Right lobe of liver (tissue), 6 donors: ENCODE results near the gene SPATA46. TPM values are rescaled to one million over a fixed set of nuclear protein-coding genes. Genes with fewer than 3 reads are reported as not detected.

Source experiments
- ATAC-seq, 4 donors: fragments of 200-7000 bp; cut with Tn5 transposase; one replicate each; pipeline ENCODE4 v1.9.1; 2020; ENCODE audit warnings: mild to moderate bottlenecking in 4 of 4, moderate library complexity in 4 of 4
- DNase-seq, 3 donors: peaks; one replicate each; pipeline ENCODE4 v3.0.0-alpha.2; 2020
- H3K27ac ChIP-seq, 3 donors: fragments of 200-600 bp; one replicate each; pipeline ENCODE4 v1.8.0; 2022
- H3K27me3 ChIP-seq, 2 donors: fragments of 200-600 bp; one replicate each; pipeline ENCODE4 v1.8.0; 2022
- H3K36me3 ChIP-seq, 4 donors: fragments of 200-600 bp; sonication (generic) in 1 of 4; one replicate each; pipeline versions ENCODE4 v1.5.1 to v1.8.0; 2017 to 2022; ENCODE audit warnings: control low read depth in 1 of 4
- H3K4me1 ChIP-seq, 4 donors: fragments of 200-600 bp; sonication (generic) in 1 of 4; one replicate each; pipeline versions ENCODE4 v1.5.1 to v1.8.0; 2017 to 2022; ENCODE audit warnings: control low read depth in 1 of 4
- H3K4me3 ChIP-seq, 3 donors: fragments of 200-600 bp; one replicate each; pipeline ENCODE4 v1.8.0; 2022
- H3K9me3 ChIP-seq, 4 donors: fragments of 200-600 bp; sonication (generic) in 1 of 4; one replicate each; pipeline versions ENCODE4 v1.5.1 to v1.8.0; 2017 to 2022; ENCODE audit warnings: control low read depth in 1 of 4
- POLR2A ChIP-seq: fragments of 450-650 bp; IDR thresholded peaks from one replicate; pipeline ENCODE4 v1.6.1; 2017; ENCODE audit warnings: antibody characterized with exemption, mild to moderate bottlenecking
- WGBS: methylation state at CpG from one replicate; pipeline ENCODE4 v1.1.6; 2018; ENCODE audit warnings: low coverage, low lambda C conversion rate; ENCODE audit not compliant: insufficient coverage; ENCODE audit errors: missing lambda C conversion rate; 5-methylcytosine and 5-hydroxymethylcytosine counted together
- intact Hi-C, 2 donors: fragments of 100-400 bp; cut with DNase I; formaldehyde crosslinking; loops; one replicate each; pipeline versions ENCODE4 v1.11.2 to v1.14.1; 2022
- total RNA-seq, 6 experiments: library from RNA; depleted of rRNA in 2 of 6; stranded (reverse); fragments of >200 nt in 2 of 6; fragmentation: NEBNext Ultra II Directional in 3 of 6; extraction: Animal tissue kit (Norgen Biotek cat#: 25700) in 3 of 6; gene quantifications; one replicate each; pipeline versions ENCODE4 v1.1.0 to v1.2.4, GENCODE V29; 2016 to 2023
- TF ChIP-seq, protein P1 (sequence below), 4 donors: fragments of 200-600 bp in 3 of 4; fragments of 450-650 bp in 1 of 4; IDR thresholded peaks; one replicate each; pipeline versions ENCODE4 v1.5.1 to v1.8.0; 2016 to 2022; ENCODE audit warnings: antibody characterized with exemption in 4 of 4, mild to moderate bottlenecking in 2 of 4
- donor health status: DM: no; HTN: yes; CAD: no.
- donor health status: DM: no; HTN: no; CAD: no.
- donor health status: DM: no; HTN: no; CAD: no.
- donor health status: DM: no; HTN: yes; CAD: no.
- donor health status: DM: no; HTN: yes; CAD: no.

SPATA46 gene
- total RNA-seq, 6 experiments from 2014 or later = not detected

DNA sequence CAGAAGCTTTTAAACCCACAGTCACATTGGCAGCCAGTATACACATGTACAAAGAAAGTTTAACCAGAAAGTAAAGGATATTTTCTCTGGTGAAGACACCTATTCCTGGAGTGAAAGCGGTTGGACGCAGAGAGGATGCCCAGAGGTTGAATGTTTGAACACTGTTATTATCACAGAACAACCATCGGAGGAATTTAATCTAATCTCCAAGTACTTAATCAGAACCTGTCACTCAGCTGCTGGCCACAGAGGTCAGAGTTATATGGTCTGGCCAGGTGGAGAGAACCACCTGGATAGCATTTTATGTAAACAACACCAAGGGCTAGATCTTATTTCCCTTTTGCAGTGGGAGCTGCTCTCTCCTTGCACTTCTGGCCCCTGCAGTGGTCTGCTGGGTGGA lies 29.4 kb downstream of the SPATA46 start:
- ATAC-seq (no peak), DNase-seq (no peak)
- H3K9me3 ChIP-seq = no peaks in the 10 kb centered on the region
- no peak overlapping the region for H3K4me3 ChIP-seq
- intact Hi-C loops = no loop called here
- 50% methylated on average over 2 of the region's 3 CpGs for WGBS
- no peaks in the 10 kb centered on the region for H3K4me1 ChIP-seq
- peaks cover 0 to 12% (median 3%) of the 10 kb centered on the region in 4 donors for H3K36me3 ChIP-seq
- no peak overlapping the region for H3K27ac ChIP-seq
- no peaks in the 10 kb centered on the region for H3K27me3 ChIP-seq
- TF ChIP-seq, protein P1, sequence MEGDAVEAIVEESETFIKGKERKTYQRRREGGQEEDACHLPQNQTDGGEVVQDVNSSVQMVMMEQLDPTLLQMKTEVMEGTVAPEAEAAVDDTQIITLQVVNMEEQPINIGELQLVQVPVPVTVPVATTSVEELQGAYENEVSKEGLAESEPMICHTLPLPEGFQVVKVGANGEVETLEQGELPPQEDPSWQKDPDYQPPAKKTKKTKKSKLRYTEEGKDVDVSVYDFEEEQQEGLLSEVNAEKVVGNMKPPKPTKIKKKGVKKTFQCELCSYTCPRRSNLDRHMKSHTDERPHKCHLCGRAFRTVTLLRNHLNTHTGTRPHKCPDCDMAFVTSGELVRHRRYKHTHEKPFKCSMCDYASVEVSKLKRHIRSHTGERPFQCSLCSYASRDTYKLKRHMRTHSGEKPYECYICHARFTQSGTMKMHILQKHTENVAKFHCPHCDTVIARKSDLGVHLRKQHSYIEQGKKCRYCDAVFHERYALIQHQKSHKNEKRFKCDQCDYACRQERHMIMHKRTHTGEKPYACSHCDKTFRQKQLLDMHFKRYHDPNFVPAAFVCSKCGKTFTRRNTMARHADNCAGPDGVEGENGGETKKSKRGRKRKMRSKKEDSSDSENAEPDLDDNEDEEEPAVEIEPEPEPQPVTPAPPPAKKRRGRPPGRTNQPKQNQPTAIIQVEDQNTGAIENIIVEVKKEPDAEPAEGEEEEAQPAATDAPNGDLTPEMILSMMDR (IDR thresholded peaks at IDR 0.05) = no peak
- TF ChIP-seq POLR2A = no peak

DNA sequence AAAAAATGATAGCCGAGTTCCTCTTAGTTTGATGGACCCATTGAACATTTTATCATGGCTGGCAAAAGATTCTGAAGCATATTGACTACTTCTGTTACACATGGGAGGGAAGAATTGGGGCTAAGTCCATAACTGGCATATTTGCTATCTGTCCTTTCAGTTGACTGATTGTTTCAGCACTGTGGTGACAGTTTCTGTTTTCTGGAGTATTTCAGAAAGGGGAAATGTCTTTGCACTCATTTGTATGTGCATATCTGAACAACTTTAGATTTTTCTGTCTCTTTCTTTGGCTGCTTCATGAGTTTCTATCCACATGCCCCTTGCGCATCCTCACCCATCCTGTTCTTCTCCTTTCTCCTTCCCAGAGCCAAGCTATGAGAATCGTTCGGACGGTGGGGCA lies 33.2 kb downstream of the SPATA46 start:
- 80% methylated on average over 1 of the region's 5 CpGs for WGBS
- intact Hi-C loops = no loop called here
- TF ChIP-seq POLR2A = no peak
- TF ChIP-seq, protein P1 (IDR thresholded peaks at IDR 0.05) = no peak
- no peaks in the 10 kb centered on the region for H3K27me3 ChIP-seq
- H3K9me3 ChIP-seq = no peaks in the 10 kb centered on the region
- H3K27ac ChIP-seq = no peak overlapping the region
- H3K4me1 ChIP-seq = no peaks in the 10 kb centered on the region
- H3K4me3 ChIP-seq = no peak overlapping the region
- ATAC-seq (no peak), DNase-seq (no peak)
- H3K36me3 ChIP-seq = peaks cover 0 to 12% (median 3%) of the 10 kb centered on the region in 4 donors

GRCh38 chr1:162342452-162342983 lies 34.1 kb downstream of the SPATA46 start:
- H3K27ac ChIP-seq = no peak overlapping the region
- H3K9me3 ChIP-seq = no peaks in the 10 kb centered on the region
- H3K36me3 ChIP-seq = peaks cover 0 to 9% (median 3%) of the 10 kb centered on the region in 4 donors
- TF ChIP-seq, protein P1 (IDR thresholded peaks at IDR 0.05) = no peak
- no peak for TF ChIP-seq POLR2A
- DNase-seq (no peak), ATAC-seq (no peak)
- no peaks in the 10 kb centered on the region for H3K4me1 ChIP-seq
- no peaks in the 10 kb centered on the region for H3K27me3 ChIP-seq
- intact Hi-C loops = no loop called here
- 100% methylated on average over 1 of the region's 1 CpG for WGBS
- no peak overlapping the region for H3K4me3 ChIP-seq

GRCh38 chr1:162336621-162337285 lies 39.9 kb downstream of the SPATA46 start:
- 80% methylated on average over 7 of the region's 7 CpGs for WGBS
- H3K4me1 ChIP-seq = no peaks in the 10 kb centered on the region
- H3K4me3 ChIP-seq = no peak overlapping the region
- no peaks in the 10 kb centered on the region for H3K9me3 ChIP-seq
- ATAC-seq = no peak
- no peak for DNase-seq
- no peaks in the 10 kb centered on the region for H3K27me3 ChIP-seq
- no peak for TF ChIP-seq POLR2A
- TF ChIP-seq, protein P1 (IDR thresholded peaks at IDR 0.05) = no peak
- no peak overlapping the region for H3K27ac ChIP-seq
- intact Hi-C loops = no loop called here
- peaks cover 0 to 17% (median 0%) of the 10 kb centered on the region in 4 donors for H3K36me3 ChIP-seq
